HuH-7 (cell line): ENCODE results near the gene ARHGAP19.
A peak's percentile ranks its signal among the peaks of the same experiment; 100 is the strongest.

Source experiments
- DNase-seq: peaks from one replicate; pipeline ENCODE4 v3.0.0; 2011; ENCODE audit warnings: low spot score

Gene ARHGAP19, protein sequence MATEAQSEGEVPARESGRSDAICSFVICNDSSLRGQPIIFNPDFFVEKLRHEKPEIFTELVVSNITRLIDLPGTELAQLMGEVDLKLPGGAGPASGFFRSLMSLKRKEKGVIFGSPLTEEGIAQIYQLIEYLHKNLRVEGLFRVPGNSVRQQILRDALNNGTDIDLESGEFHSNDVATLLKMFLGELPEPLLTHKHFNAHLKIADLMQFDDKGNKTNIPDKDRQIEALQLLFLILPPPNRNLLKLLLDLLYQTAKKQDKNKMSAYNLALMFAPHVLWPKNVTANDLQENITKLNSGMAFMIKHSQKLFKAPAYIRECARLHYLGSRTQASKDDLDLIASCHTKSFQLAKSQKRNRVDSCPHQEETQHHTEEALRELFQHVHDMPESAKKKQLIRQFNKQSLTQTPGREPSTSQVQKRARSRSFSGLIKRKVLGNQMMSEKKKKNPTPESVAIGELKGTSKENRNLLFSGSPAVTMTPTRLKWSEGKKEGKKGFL

DNA sequence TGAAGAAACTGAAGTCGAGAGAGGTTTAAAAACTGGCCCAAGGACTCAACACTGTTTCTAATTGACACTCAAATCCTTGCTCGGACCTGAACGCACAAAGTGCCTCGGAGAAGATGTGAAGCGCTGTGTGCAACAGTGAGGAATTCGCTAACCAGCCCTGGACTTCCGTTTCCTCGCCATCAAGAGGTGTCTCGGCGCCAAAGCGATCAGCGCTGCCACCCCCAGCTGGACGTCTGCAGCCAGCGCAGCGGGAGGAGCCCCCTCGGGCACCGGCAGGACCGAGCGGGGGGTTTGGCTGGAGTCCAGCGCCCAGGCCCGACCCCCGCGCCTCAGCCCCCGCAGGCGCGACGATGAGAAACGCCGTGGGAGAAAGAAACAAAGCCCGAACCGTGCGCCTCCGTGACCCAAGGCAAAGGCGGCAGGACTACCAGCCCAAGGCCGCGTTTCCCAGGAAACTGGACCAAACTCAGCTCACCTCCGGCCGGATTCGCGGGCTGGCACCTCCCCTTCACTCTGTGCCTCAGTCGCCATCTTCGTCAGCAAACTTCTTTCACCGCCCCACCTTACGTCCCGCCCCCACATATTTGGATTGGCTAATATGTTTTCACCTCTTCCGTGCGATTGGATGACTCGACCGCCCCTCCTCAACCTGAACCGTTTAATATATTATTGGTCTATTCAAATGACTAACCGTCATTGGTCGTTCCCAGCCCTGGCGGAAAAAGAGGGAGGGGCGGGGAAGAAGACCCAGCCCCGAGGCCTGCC, at the start of gene ARHGAP19:
TSS of gene ARHGAP19 (minus strand) at position 541 of the 765 bp plus-strand sequence. CDS start at position 531, 10 bp downstream.
- peak; percentile 81 for DNase-seq

DNA sequence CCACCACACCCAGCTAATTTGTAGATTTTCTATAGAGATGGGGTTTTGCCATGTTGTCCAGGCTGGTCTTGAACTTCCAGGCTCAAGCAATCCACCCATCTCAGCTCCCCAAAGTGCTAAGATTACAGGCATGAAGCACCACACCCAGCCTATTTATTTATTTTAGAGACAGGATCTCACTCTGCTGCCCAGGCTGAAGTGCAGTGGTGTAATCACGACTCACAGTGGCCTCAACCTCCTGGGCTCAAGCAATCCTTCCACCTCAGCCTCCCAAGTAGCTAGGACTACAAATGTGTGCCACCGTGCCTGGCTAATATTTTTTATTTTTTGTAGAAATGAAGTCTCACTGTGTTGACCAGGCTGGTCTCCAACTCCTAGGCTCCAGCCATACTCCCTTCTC, 49.0 kb upstream of the ARHGAP19 start:
- DNase-seq, result no peak

DNA sequence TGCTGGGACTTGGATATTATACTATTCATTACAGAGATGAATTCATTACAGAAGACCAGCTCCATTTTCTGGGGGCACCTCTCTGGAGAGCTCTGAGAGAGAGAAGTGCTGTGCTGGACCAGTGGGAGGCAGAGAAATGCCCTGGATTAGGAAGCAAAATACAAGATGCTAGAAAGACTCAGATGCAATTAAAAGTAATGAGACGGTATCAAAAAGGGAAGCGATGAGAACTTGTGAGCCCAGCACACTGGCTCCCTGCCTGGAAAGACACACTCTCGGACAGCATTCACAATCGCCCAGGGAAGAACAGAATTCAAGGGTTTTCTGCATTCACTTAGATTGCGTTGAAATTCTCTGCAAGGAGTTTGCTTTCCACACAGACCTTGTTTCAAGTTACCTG, 45.6 kb upstream of the ARHGAP19 start:
- DNase-seq, result no peak

DNA sequence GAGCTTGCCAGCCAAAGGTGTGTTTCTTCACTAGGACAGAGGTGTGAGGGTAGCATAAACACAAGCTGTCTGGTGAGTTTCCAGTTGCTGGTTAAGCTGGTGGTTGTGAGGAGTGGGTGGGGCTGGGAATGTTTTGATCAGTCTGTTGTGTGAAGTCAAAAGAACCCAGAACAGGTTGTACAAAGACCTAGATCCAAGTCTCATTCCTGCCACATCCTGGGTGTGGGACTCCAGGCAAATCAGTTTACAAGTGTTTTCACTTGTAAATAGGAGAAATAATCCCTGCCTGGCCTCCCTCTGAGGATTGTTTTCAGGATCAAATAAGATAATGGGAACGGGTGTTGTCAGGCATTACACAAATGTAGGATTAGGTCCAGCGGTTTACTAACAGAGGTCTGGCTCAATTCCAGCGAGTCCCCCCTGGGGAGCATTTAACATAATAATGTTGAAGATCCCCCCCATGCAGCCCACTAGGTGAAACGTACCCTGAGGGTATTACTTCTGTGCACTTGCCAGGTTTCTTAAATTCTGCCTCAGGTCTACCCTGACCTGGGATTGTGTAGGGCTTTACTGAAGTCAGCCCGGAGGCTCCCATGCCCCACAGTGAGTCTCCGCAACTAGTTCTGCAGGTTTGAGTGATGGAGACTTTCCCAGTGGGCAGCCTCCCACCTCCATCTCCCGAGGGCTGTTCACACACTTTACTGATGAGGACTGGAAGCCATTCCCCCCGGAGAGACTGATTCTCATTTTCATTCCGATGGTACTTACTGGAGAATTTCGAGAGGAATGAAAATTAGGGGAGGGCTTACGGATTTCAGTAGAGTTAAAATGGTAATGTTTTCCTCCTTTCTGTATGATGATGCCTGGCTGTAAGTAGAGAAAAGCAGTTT, 44.8 kb upstream of the ARHGAP19 start:
- DNase-seq, result no peak

DNA sequence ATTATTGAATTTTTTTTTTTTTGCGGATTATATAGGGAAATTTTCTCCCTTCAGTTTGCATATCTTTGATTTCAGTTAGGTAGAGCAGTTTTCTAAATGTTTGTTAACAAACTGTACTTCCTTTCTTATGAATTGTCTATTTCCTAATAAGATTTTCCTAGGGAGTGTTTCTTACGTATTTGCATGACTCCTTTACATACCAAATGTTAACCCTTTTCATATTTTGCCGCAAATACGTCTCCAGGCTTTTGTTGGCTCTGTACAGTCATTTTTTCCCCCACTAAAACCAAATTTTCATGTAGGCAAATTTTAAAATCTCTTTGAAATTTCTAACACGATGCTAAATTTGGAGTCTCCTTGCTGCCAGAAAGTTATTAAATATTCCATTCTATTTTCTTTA, 44.0 kb upstream of the ARHGAP19 start:
- DNase-seq, result no peak

DNA sequence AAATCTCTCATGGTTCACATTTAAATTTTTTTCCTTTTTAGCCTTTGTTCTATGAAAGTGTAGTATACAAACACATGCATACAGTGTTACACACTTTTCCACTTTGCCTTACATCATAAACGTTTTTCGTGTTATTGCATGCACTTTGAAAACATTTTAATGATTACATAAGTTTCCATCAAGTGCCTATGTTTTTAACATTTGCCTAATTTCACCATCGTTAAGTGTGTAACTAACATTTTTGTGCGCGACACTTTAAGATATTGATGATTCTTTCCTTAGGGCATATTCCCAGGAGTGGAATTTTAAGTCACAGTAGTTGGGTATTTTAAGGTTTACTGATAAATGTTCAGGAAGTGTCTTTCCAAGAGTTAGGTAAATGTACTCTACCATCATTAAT, 43.6 kb upstream of the ARHGAP19 start:
- DNase-seq, result no peak

DNA sequence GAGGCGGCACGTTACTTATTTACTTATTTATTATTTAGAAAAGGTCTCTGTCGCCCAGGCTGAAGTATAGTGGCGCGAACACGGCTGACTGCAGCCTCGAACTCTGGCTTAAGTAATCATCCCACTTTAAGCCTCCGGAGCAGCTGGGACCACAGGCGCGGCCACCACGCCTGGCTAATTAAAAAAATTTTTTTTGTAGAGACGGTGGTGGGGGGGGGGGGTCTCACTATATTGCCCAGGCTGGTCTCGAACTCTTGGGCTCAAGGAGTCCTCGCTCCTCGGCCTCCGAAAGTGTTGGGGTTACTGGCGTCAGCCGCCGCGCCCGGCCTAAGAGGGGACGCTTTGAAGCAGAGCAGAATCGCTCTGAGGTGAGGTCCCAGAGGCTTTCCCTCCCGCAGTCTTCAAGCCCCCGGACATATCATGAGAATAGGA, 42.8 kb upstream of the ARHGAP19 start:
- DNase-seq, result no peak

DNA sequence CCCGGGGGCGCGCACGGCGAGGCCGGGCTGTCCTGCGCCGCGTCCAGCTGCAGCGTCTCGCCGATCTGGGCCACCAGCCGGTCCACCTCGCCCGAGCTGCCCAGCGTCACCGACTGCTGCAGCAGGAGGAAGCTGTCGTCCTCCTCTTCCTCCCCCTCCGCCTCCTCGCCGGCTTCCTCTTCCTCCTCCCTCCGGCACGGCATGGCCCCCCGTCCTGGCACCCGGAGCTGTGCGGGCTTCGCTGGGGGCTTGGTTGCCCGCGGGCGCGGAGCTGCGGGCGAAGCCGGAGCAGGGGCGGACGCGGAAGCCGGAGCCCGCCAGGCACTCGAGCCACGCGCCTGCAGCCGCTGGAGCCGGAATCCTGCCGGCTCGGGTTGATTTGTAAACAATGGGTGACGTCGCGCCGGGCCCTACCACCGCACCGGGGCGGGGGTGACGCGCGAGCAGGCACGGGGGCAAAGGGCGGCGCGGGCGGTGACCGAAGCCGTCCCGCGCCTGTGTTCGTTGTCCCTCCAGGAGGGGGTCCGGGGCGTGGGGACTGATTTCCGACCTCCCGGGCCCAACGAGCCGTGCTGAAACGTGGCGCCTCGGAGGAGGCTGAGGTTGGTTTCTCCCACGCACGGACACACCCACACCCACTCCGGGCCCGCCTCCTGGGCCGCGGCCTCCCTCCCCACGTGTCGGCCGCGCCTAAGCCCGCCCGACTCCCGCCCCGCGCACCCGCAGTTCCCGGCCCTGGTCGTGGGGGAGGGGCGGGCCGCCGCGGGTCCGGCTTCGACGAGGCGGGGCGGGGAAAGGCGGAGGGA, 42.1 kb upstream of the ARHGAP19 start, which contains the start of gene FRAT2:
TSS of gene FRAT2 (minus strand) at position 360 of the 806 bp plus-strand sequence. CDS start at position 203, 157 bp downstream.
- peak; percentile 92 for DNase-seq

DNA sequence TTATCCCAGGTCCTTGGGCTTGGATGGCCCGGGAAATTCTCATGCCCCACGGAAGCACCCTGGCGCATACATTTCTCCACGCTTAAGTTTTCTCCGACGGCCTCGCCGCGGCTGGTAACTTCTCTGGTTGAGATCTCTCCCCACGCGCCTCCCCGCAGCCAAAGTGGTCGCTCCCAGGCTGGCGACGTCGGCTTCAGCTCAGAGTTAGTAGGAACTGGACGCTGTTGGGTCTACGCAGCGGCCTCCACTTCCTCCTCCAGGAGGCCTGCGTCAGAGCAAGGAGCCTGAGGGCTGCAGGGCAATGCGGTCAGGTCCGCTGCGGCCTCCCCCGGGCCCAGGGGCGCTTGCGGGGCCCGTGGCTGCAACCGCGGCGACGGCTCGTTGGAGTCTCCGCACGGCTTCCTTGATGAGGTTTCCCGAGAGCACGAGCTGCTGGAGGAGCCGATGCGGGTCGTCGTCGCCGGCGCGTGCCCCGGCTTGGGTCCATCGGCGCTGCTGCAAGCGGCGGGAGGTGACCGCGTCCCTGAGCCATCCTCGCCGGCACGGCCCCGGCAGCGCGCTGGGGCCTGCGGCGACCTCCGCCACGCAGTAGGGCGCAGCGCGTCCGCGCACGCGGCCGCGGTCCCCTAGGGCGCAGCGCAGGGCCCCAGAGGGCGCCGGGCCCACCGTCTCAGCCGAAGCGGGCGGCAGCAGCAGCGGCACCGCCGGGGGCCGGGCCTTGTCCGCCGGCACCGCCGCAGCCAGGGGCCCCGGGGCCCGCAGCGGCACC, 41.3 kb upstream of the ARHGAP19 start:
- DNase-seq, result no peak

DNA sequence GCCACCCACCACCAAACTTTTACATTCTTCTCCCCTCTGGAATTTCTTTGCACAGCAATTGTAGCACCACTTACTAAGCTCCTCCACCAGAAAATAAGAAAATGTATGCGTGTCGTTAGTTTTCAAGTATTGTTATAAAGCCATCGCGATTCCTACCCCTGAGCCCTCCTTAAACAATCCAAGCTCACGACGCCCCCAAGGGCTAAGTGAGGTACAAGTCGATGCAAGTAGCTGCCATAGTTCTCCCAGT, 40.8 kb upstream of the ARHGAP19 start:
- no peak for DNase-seq

DNA sequence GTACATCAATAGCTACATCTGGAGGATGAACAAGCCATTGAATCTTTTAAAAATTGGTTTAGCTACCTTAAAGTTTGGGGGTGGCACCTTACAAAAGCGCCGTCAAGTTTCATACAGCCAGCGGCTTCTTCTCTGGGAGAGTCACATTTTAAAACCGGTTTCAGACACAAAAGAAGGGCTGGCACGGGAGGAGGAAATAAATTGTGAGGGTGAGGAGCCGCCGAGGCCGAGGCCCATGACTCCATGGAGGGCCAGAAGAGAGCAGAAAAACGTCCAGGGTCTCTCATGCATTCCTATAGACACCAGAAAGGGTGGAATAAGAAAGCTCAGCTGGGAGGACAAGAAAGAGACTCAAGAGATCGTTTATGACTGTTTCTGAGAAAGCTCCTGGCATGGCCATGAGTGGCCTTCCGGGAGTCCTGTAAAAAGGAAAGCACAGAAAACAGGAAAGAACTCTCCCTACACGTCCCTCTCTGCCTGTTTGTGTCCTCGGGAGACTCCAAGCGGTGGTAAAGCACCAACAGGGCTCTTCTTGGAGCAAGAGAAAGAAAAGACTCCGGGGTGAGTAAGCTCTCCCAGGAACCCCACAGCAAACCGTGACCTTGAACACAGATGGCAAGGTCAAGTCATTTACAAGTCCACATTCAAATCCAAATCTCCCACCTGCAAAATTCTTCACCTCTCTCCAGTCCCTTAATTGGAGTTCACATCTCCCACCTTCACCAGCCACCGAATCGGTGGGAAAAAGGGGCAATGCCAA, 40.3 kb upstream of the ARHGAP19 start:
- peak; percentile 61 for DNase-seq

DNA sequence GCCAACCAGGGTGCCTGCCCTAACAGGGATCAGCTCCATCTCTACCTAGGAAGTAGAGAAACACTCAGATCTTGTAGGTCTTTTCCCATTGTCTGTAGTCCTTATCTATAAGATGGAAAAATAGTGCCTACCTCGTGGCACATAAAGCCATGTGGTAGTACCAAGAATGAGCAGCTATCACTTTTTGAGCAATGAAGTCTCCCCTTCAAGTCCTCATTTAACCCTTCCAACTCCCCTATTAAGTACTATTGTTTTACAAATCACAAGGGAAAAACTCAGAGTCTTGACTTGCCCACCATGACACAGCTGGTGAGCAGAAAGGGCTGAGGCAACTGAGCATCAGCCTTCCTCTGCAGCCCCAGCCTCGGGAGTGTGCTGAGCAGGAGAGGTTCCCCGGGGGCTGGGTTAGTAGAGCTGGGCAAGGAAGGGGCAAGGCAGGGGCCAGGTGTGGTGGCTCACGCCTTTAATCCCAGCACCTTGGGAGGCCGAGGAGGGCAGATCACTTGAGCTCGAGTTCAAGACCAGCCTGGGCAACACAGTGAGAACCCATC, 38.8 kb upstream of the ARHGAP19 start:
- DNase-seq, result no peak

DNA sequence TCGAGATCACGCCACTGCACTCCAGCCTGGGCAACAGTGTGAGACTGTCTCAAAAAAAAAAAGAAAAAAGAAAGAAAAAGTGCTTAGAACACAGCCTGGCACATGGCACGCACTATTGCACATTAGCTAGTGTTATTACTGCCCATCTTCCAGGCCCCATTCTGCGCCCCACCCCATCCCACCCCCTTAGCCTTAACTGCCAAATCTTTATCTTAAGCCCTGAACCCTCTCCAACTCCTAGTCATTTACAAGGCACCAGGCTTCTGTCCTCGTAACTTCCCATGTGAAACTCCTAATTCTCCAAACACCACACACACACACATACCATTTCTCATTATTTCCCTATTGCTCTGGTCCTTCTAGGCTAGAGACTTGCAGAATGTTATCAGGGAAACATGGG, 37.3 kb upstream of the ARHGAP19 start:
- no peak for DNase-seq

DNA sequence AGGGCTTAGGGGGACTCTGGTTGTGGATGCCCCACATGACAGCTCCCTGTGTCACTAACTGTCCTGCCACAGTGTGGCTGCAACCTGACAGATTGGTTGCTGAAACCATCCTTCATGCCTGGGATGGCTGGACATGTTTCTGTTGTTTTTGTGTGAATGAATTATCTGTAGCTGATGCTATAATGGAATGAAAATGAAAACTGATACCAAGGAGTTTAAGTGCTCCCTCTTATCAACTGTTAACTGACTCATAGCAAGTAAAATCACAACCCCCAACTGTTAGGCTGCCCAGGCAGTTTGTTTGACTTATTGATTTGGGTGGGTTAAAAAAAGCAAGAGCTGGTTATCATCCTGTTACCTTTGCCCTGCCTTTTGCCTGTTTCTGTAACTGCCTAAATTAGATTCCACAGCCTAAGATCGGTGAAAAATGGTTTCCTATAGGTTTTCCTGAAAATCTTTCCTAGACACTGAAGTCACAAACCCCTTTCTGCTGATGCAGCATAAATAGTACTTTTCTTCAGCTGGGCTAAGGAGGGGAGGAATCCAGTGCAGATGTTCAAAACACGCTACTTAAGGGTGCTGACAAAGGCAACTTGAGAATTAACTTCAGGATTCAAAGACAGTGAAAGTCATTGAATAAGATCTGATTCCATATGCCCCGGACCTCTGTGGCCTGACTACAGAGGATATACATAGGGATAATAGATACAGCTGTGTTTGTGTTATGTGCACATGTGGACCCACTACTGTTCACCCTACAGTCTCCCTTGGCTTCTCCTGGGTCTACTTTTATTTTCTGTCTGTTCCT, 36.4 kb upstream of the ARHGAP19 start:
- peak; percentile 71 for DNase-seq

DNA sequence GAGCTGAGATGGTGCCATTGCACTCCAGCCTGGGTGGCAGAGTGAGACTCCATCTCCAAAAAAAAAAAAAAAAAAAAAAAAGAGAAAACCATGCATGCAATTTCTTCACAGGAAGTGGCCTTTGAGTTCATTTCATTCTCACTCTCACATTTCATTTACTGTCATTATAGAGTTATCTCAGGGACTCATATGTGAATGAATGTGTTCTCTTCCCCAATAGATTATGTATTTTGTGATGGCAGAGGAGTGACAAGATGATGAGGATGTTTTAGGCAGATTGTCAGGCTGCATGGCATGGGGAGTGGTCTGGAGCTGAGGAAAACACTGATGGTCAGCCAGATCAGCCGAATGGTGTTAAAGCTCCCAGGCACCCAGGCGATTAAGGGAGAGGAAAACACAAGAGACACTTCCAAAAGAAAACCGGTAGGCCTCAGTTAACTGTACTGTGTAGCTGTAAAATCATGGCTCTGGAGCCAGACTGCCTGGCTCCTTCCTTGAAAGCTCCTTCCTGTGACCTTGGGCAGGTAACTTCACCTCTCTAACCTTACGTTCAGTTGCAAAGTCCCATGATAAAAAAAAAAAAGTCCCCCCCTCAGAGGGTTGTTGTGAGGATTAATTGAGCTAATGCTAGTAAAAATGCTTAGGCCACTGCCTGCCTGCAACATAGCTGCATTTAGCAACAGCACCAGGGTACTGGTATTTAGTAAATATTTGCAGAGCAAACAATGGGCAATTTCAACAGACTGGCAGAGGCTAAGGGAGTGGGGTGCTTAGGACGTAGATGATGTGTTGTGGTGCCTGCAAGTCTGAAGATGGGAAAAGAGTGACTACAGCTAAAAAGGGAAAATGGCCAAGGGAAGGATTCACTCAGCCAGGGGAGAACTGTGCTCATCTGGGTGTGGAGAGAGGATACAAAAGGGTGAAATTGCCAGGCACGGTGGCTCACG, 35.2 kb upstream of the ARHGAP19 start:
- DNase-seq, result peak; percentile 79

DNA sequence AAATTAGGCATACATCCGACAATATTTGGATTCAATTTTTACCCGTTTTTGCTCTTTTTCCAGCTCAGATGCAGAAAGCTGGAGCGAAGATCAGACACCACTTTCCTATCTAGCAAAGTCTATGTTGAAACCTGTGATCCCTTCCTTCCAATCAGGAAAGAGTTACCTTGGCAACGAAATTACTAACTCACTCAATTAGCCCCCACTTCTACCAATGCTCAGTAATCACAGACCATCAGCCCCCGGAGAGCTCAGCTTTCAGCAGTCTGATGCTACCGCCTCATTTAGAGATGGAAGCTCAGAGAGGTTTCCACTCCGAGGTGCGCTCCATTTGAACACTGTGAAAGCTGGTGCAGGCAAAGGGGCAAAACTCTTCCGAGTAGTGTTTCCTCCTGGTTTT, 33.3 kb upstream of the ARHGAP19 start:
- no peak for DNase-seq

DNA sequence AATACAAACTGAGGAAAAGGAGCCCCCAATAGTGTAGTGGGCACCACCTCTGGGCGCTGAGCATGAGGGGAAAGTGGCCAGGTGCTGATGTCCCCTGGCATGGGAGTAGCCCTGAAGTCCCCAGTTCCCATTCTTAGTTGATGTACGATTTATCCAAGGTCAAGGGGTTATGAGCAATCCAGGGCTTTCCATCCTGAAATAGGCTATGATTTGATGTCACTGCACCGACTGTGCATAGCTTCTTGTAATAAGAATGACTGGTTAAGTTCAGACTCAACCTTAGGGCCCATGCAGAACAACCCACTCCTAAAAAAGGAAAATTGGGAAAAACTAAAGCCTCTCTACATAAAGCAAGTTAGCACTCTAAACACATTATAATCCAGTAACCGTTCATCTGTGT, 31.1 kb upstream of the ARHGAP19 start:
- DNase-seq, result no peak

DNA sequence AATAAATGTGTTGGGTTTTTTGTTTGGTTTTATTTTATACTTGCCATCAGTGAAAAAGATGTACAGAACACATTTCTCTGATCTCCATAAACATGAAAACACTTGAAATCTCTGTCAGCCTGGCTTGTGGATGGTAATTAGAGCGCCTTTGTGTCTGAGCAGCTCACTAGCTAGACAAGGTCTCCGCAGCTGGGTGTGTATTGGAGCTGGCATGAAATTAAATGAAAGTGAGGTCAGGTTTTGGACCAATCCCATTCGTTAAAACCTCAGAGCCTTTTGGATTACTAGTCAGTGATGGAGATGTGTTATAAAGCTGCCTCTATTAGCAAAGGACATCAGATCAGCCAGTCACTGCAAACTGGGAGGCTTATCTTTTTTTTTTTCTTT, 29.4 kb upstream of the ARHGAP19 start:
- no peak for DNase-seq
